Measurements from ENCODE around the gene ATP6V0D1. TPM values are rescaled to one million over a fixed set of nuclear protein-coding genes. Genes with fewer than 3 reads are reported as not detected.

ATP6V0D1 gene
- total and polyA plus RNA-seq, 2 donors (not counting 1 experiment from before 2014, with no cell fraction given) = 62.1 to 91.0 TPM

- no peak overlapping the region for H2AFZ ChIP-seq (ENCODE audit: insufficient read depth, low read depth, low read length, poor library complexity, severe bottlenecking)
- Mint-ChIP-seq H3K4me1 (peaks cover 23% of the 10 kb centered on the region), H3K4me3 (peak overlapping the region; percentile 59), H3K27me3 (peaks cover 46% of the 10 kb centered on the region), H3K27ac (no peak overlapping the region), H3K9me3 (ENCODE audit: insufficient read depth) (no peaks in the 10 kb centered on the region)
- peaks cover 20 to 22% of the 10 kb centered on the region in 2 donors for H3K4me1 ChIP-seq (ENCODE audit: control insufficient read depth in 2 of 2, insufficient read depth in 2 of 2, low read length in 2 of 2)
- 90% methylated on average over 2 of the region's 3 CpGs for WGBS (ENCODE audit: insufficient coverage)
- H3K4me2 ChIP-seq (replicated peaks; ENCODE audit: low read depth, low read length, poor library complexity, severe bottlenecking) = no peak overlapping the region
- no peak overlapping the region for H3K27ac ChIP-seq (ENCODE audit: low read length in 2 of 2)
- H3K4me3 ChIP-seq (ENCODE audit: control extremely low read depth in 1 of 5, extremely low read depth in 1 of 5, insufficient read depth in 1 of 5, low read depth in 2 of 5, low read length in 4 of 5) = no peak overlapping the region
- H3K9me3 ChIP-seq (ENCODE audit: control extremely low read depth in 1 of 3, control insufficient read depth in 2 of 3, insufficient read depth in 1 of 3, low read length in 2 of 3) = no peaks in the 10 kb centered on the region
- no peaks in the 10 kb centered on the region for H3K36me3 ChIP-seq (replicated peaks in 1 of 2; ENCODE audit: control extremely low read depth in 1 of 2, control insufficient read depth in 1 of 2, extremely low read depth in 1 of 2, insufficient read depth in 2 of 2, low read length in 1 of 2)
- no peak for TF ChIP-seq EZH2 (IDR thresholded peaks at IDR 0.05; ENCODE audit: borderline replicate concordance, insufficient read depth, low read depth, low read length, poor library complexity, severe bottlenecking)
- TF ChIP-seq, protein P1, sequence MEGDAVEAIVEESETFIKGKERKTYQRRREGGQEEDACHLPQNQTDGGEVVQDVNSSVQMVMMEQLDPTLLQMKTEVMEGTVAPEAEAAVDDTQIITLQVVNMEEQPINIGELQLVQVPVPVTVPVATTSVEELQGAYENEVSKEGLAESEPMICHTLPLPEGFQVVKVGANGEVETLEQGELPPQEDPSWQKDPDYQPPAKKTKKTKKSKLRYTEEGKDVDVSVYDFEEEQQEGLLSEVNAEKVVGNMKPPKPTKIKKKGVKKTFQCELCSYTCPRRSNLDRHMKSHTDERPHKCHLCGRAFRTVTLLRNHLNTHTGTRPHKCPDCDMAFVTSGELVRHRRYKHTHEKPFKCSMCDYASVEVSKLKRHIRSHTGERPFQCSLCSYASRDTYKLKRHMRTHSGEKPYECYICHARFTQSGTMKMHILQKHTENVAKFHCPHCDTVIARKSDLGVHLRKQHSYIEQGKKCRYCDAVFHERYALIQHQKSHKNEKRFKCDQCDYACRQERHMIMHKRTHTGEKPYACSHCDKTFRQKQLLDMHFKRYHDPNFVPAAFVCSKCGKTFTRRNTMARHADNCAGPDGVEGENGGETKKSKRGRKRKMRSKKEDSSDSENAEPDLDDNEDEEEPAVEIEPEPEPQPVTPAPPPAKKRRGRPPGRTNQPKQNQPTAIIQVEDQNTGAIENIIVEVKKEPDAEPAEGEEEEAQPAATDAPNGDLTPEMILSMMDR (IDR thresholded peaks at IDR 0.05) = no peak
- CTCF ChIA-PET = interaction anchor here (1.4 to 4.1 kb wide), 10 partner anchors 12 to 168 kb away, joined by 3 to 81 read pairs (median 10); partner anchors contain the start of gene ZDHHC1
- no peak for ATAC-seq (ENCODE audit: low read depth)
- H3K9ac ChIP-seq (ENCODE audit: low read length) = no peak overlapping the region
- H3K27me3 ChIP-seq (replicated peaks in 1 of 4; ENCODE audit: control extremely low read depth in 1 of 4, control insufficient read depth in 3 of 4, insufficient read depth in 4 of 4, low read length in 3 of 4) = peaks cover 0 to 47% (median 17%) of the 10 kb centered on the region in 4 experiments
- no peaks in the 10 kb centered on the region for H4K20me1 ChIP-seq (ENCODE audit: control insufficient read depth, insufficient read depth, low read length, poor library complexity, severe bottlenecking)
- POLR2A ChIA-PET = no interaction called here
- DNase-seq = peak; percentile 38
- intact Hi-C loops (cut with micrococcal nuclease) = no loop called here
- H3K79me2 ChIP-seq (ENCODE audit: control insufficient read depth, insufficient read depth, low read length) = no peaks in the 10 kb centered on the region
Observed at GRCh38 chr16:67429053-67429798, 51.7 kb downstream of the ATP6V0D1 start.

GRCh38 chr16:67428146-67428731 is 52.7 kb downstream of the ATP6V0D1 start:
- H3K27ac ChIP-seq (ENCODE audit: low read length in 2 of 2) = no peak overlapping the region
- H3K27me3 ChIP-seq (replicated peaks in 1 of 4; ENCODE audit: control extremely low read depth in 1 of 4, control insufficient read depth in 3 of 4, insufficient read depth in 4 of 4, low read length in 3 of 4) = peaks cover 0 to 48% (median 17%) of the 10 kb centered on the region in 4 experiments
- peaks cover 18% of the 10 kb centered on the region for H3K4me1 Mint-ChIP-seq
- peaks cover 20 to 22% of the 10 kb centered on the region in 2 donors for H3K4me1 ChIP-seq (ENCODE audit: control insufficient read depth in 2 of 2, insufficient read depth in 2 of 2, low read length in 2 of 2)
- H2AFZ ChIP-seq (ENCODE audit: insufficient read depth, low read depth, low read length, poor library complexity, severe bottlenecking) = no peak overlapping the region
- H4K20me1 ChIP-seq (ENCODE audit: control insufficient read depth, insufficient read depth, low read length, poor library complexity, severe bottlenecking) = no peaks in the 10 kb centered on the region
- no peaks in the 10 kb centered on the region for H3K79me2 ChIP-seq (ENCODE audit: control insufficient read depth, insufficient read depth, low read length)
- POLR2A ChIA-PET = no interaction called here
- H3K9me3 Mint-ChIP-seq (ENCODE audit: insufficient read depth) = no peaks in the 10 kb centered on the region
- 21% methylated on average over 11 of the region's 11 CpGs for WGBS (ENCODE audit: insufficient coverage)
- H3K4me2 ChIP-seq (replicated peaks; ENCODE audit: low read depth, low read length, poor library complexity, severe bottlenecking) = peak overlapping the region; percentile 30
- H3K4me3 Mint-ChIP-seq = no peak overlapping the region
- H3K9me3 ChIP-seq (ENCODE audit: control extremely low read depth in 1 of 3, control insufficient read depth in 2 of 3, insufficient read depth in 1 of 3, low read length in 2 of 3) = no peaks in the 10 kb centered on the region
- intact Hi-C loops (cut with micrococcal nuclease) = loop anchor here (1.0 kb wide), 1 partner anchor 37 kb away; no protein-coding TSS in a partner anchor
- no peaks in the 10 kb centered on the region for H3K36me3 ChIP-seq (replicated peaks in 1 of 2; ENCODE audit: control extremely low read depth in 1 of 2, control insufficient read depth in 1 of 2, extremely low read depth in 1 of 2, insufficient read depth in 2 of 2, low read length in 1 of 2)
- CTCF ChIA-PET = interaction anchor here (0.5 to 4.1 kb wide), 29 partner anchors 11 to 218 kb away, joined by 3 to 81 read pairs (median 5); partner anchors contain the start of genes ATP6V0D1 and ZDHHC1
- H3K9ac ChIP-seq (ENCODE audit: low read length) = no peak overlapping the region
- no peak overlapping the region for H3K4me3 ChIP-seq (ENCODE audit: control extremely low read depth in 1 of 5, extremely low read depth in 1 of 5, insufficient read depth in 1 of 5, low read depth in 2 of 5, low read length in 4 of 5)
- TF ChIP-seq, protein P1 (IDR thresholded peaks at IDR 0.05) = peak; percentile 79
- no peak for TF ChIP-seq EZH2 (IDR thresholded peaks at IDR 0.05; ENCODE audit: borderline replicate concordance, insufficient read depth, low read depth, low read length, poor library complexity, severe bottlenecking)
- peak; percentile 71 for ATAC-seq (ENCODE audit: low read depth)
- H3K27me3 Mint-ChIP-seq = peaks cover 52% of the 10 kb centered on the region
- peak; percentile 74 for DNase-seq
- H3K27ac Mint-ChIP-seq = no peak overlapping the region
